HFFc6 (cell line): Measurements from ENCODE around the gene MRM2. TPM values are rescaled to one million over a fixed set of nuclear protein-coding genes. Genes with fewer than 3 reads are reported as not detected.
A peak's percentile ranks its signal among the peaks of the same experiment; 100 is the strongest.

ENCODE experiments used
- DNase-seq: peaks from one replicate; pipeline ENCODE4 v3.0.0-alpha.2; 2018
- H3K27ac Mint-ChIP-seq: 2 replicates; pipeline ENCODE4 v1.8.0; 2020; ENCODE audit warnings: mild to moderate bottlenecking, mixed read lengths
- H3K27me3 Mint-ChIP-seq: 2 replicates; pipeline ENCODE4 v1.8.0; 2021; ENCODE audit warnings: mild to moderate bottlenecking, moderate library complexity, mixed read lengths; ENCODE audit not compliant: insufficient read depth
- H3K36me3 Mint-ChIP-seq: 2 replicates; pipeline ENCODE4 v1.8.0; 2021; ENCODE audit warnings: low read depth, mixed read lengths
- H3K4me1 Mint-ChIP-seq: 2 replicates; pipeline ENCODE4 v1.8.0; 2020; ENCODE audit warnings: low read depth, mixed read lengths
- H3K4me3 Mint-ChIP-seq: 2 replicates; pipeline ENCODE4 v1.8.0; 2020; ENCODE audit warnings: mild to moderate bottlenecking, moderate library complexity, mixed read lengths
- H3K9me3 Mint-ChIP-seq: 2 replicates; pipeline ENCODE4 v1.8.0; 2020; ENCODE audit warnings: mild to moderate bottlenecking, mixed read lengths
- CTCF ChIP-seq: fragments of 200-600 bp; sonication (generic); IDR thresholded peaks from 2 replicates; pipeline ENCODE4 v1.5.0; 2021; ENCODE audit warnings: antibody characterized with exemption, mild to moderate bottlenecking
- total RNA-seq, 6 experiments: library from RNA; stranded (reverse); fragmentation: NEBNext Ultra II Directional; extraction: Animal tissue kit (Norgen Biotek cat#: 25700); gene quantifications; 2 replicates in 1 of 6; 3 replicates in 5 of 6; pipeline ENCODE4 v1.2.3, GENCODE V29; 2021

MRM2 gene
- total RNA-seq, 6 experiments from 2014 or later, result 25.9 to 30.5 (median 27.5) TPM

GRCh38 chr7:2251841-2252771 lies 10.1 kb upstream of the MRM2 start:
- no peak overlapping the region for H3K27ac Mint-ChIP-seq
- DNase-seq, result no peak
- peaks cover 2% of the 10 kb centered on the region; the same call in 1 of the 2 replicates for H3K27me3 Mint-ChIP-seq
- H3K9me3 Mint-ChIP-seq, result no peaks in the 10 kb centered on the region
- no peak for TF ChIP-seq CTCF
- no peak overlapping the region for H3K4me3 Mint-ChIP-seq
- H3K4me1 Mint-ChIP-seq, result peaks cover 24% of the 10 kb centered on the region
- H3K36me3 Mint-ChIP-seq, result peaks cover 12% of the 10 kb centered on the region; the same call in 1 of the 2 replicates

- Mint-ChIP-seq H3K9me3 (no peaks in the 10 kb centered on the region), H3K36me3 (peaks cover 12% of the 10 kb centered on the region; the same call in 1 of the 2 replicates), H3K27me3 (peaks cover 2% of the 10 kb centered on the region; the same call in 1 of the 2 replicates), H3K4me3 (no peak overlapping the region), H3K4me1 (peaks cover 24% of the 10 kb centered on the region), H3K27ac (peak overlapping the region; percentile 59; the same call in 1 of the 2 replicates)
- TF ChIP-seq CTCF, result no peak
- DNase-seq, result no peak
Observed at GRCh38 chr7:2251381-2251780, 9.4 kb upstream of the MRM2 start.

- no peak for TF ChIP-seq CTCF
- H3K36me3 Mint-ChIP-seq, result peaks cover 7% of the 10 kb centered on the region; the same call in 1 of the 2 replicates
- peak overlapping the region; percentile 100 for H3K27ac Mint-ChIP-seq
- no peaks in the 10 kb centered on the region for H3K9me3 Mint-ChIP-seq
- no peak for DNase-seq
- H3K27me3 Mint-ChIP-seq, result peaks cover 4% of the 10 kb centered on the region; the same call in 1 of the 2 replicates
- H3K4me1 Mint-ChIP-seq, result peaks cover 24% of the 10 kb centered on the region
- H3K4me3 Mint-ChIP-seq, result peak overlapping the region; percentile 89
Observed at GRCh38 chr7:2249744-2250323, 7.8 kb upstream of the MRM2 start.

GRCh38 chr7:2248984-2249694 lies 7.1 kb upstream of the MRM2 start:
- Mint-ChIP-seq H3K4me1 (peaks cover 24% of the 10 kb centered on the region), H3K27me3 (peaks cover 4% of the 10 kb centered on the region; the same call in 1 of the 2 replicates), H3K36me3 (peaks cover 7% of the 10 kb centered on the region; the same call in 1 of the 2 replicates)

More at GRCh38 chr7:2248984-2249694, 7.1 kb upstream of the MRM2 start:
- Mint-ChIP-seq H3K4me3 (peak overlapping the region; percentile 89), H3K9me3 (no peaks in the 10 kb centered on the region), H3K27ac (peak overlapping the region; percentile 100)
- DNase-seq, result peak; percentile 96
- TF ChIP-seq CTCF, result peak; percentile 41
